Measurements from ENCODE around the gene NRIP1. TPM values are rescaled to one million over a fixed set of nuclear protein-coding genes. Genes with fewer than 3 reads are reported as not detected.

The NRIP1 gene
- total and polyA plus RNA-seq, 2 of the 13 experiments (the other 11 are each of a cell fraction or from before 2014, with no cell fraction given) = 21.0 to 69.0 TPM

DNA sequence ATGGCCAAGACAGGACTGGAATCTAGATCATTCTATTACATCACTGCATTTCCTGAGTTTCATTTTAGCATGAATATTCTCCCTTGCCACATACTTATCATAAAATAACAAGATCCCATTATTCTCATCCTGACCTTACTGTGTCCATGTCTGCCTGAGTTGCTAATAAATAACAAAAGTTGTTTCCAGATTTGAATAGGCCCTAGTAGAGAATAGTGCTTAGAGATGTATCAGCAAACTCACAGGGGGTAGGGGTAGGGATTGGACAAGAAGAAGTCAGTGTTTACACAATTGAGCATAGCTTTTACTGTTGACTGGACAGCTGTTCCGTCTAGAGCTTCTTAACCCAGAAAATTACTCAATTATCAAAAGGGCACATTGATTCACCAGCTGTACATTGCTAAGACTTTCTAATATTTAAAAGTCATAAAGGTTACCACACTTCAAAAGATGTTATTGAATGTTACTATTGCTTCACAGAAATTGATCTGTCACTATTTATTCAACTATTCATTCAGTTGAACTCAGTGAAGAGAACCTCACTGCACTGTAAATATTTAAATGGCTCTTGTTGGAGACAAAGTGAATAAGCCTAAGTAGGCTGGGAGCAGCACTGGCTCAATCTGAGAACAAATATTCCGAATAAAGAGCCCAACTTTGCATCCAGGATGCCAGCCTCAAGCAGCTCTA lies 121.9 kb downstream of the NRIP1 start (continued):
- no peak for TF ChIP-seq ZNF317 (CRISPR knock-in tag; IDR thresholded peaks at IDR 0.05)
- TF ChIP-seq, protein P1, sequence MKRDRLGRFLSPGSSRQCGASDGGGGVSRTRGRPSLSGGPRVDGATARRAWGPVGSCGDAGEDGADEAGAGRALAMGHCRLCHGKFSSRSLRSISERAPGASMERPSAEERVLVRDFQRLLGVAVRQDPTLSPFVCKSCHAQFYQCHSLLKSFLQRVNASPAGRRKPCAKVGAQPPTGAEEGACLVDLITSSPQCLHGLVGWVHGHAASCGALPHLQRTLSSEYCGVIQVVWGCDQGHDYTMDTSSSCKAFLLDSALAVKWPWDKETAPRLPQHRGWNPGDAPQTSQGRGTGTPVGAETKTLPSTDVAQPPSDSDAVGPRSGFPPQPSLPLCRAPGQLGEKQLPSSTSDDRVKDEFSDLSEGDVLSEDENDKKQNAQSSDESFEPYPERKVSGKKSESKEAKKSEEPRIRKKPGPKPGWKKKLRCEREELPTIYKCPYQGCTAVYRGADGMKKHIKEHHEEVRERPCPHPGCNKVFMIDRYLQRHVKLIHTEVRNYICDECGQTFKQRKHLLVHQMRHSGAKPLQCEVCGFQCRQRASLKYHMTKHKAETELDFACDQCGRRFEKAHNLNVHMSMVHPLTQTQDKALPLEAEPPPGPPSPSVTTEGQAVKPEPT (CRISPR knock-in tag; IDR thresholded peaks at IDR 0.05; ENCODE audit: low read depth) = no peak
- no peak for TF ChIP-seq ZFP36 (IDR thresholded peaks at IDR 0.05; ENCODE audit: borderline replicate concordance, low read depth, low read length, partially characterized antibody)
- no peak for TF ChIP-seq KLF13 (CRISPR knock-in tag; IDR thresholded peaks at IDR 0.05)
- peak; percentile 63; the same call in 1 of the 2 replicates for TF ChIP-seq NKX3-1 (CRISPR knock-in tag; IDR thresholded peaks at IDR 0.05)
- no peak for TF ChIP-seq SRY (CRISPR knock-in tag; IDR thresholded peaks at IDR 0.05)
- no peak for TF ChIP-seq SRSF1 (optimal IDR thresholded peaks at IDR 0.05; ENCODE audit: low read depth, low read length)
- TF ChIP-seq SCMH1 (CRISPR knock-in tag; IDR thresholded peaks at IDR 0.05; ENCODE audit: borderline replicate concordance) = no peak
- no peak for TF ChIP-seq ZMAT3 (CRISPR knock-in tag; conservative IDR thresholded peaks at IDR 0.05)
- no peak for TF ChIP-seq ZNF605 (CRISPR knock-in tag; IDR thresholded peaks at IDR 0.05)
- peak; percentile 98 for TF ChIP-seq GATAD2A (CRISPR knock-in tag; IDR thresholded peaks at IDR 0.05)
- no peak for TF ChIP-seq ZNF382 (CRISPR knock-in tag; IDR thresholded peaks at IDR 0.05; ENCODE audit: borderline replicate concordance)
- no peak for TF ChIP-seq ZNF432 (CRISPR knock-in tag; IDR thresholded peaks at IDR 0.05; ENCODE audit: borderline replicate concordance)
- peak; percentile 93 for TF ChIP-seq SKI (IDR thresholded peaks at IDR 0.05; ENCODE audit: partially characterized antibody)
- TF ChIP-seq, protein P2, sequence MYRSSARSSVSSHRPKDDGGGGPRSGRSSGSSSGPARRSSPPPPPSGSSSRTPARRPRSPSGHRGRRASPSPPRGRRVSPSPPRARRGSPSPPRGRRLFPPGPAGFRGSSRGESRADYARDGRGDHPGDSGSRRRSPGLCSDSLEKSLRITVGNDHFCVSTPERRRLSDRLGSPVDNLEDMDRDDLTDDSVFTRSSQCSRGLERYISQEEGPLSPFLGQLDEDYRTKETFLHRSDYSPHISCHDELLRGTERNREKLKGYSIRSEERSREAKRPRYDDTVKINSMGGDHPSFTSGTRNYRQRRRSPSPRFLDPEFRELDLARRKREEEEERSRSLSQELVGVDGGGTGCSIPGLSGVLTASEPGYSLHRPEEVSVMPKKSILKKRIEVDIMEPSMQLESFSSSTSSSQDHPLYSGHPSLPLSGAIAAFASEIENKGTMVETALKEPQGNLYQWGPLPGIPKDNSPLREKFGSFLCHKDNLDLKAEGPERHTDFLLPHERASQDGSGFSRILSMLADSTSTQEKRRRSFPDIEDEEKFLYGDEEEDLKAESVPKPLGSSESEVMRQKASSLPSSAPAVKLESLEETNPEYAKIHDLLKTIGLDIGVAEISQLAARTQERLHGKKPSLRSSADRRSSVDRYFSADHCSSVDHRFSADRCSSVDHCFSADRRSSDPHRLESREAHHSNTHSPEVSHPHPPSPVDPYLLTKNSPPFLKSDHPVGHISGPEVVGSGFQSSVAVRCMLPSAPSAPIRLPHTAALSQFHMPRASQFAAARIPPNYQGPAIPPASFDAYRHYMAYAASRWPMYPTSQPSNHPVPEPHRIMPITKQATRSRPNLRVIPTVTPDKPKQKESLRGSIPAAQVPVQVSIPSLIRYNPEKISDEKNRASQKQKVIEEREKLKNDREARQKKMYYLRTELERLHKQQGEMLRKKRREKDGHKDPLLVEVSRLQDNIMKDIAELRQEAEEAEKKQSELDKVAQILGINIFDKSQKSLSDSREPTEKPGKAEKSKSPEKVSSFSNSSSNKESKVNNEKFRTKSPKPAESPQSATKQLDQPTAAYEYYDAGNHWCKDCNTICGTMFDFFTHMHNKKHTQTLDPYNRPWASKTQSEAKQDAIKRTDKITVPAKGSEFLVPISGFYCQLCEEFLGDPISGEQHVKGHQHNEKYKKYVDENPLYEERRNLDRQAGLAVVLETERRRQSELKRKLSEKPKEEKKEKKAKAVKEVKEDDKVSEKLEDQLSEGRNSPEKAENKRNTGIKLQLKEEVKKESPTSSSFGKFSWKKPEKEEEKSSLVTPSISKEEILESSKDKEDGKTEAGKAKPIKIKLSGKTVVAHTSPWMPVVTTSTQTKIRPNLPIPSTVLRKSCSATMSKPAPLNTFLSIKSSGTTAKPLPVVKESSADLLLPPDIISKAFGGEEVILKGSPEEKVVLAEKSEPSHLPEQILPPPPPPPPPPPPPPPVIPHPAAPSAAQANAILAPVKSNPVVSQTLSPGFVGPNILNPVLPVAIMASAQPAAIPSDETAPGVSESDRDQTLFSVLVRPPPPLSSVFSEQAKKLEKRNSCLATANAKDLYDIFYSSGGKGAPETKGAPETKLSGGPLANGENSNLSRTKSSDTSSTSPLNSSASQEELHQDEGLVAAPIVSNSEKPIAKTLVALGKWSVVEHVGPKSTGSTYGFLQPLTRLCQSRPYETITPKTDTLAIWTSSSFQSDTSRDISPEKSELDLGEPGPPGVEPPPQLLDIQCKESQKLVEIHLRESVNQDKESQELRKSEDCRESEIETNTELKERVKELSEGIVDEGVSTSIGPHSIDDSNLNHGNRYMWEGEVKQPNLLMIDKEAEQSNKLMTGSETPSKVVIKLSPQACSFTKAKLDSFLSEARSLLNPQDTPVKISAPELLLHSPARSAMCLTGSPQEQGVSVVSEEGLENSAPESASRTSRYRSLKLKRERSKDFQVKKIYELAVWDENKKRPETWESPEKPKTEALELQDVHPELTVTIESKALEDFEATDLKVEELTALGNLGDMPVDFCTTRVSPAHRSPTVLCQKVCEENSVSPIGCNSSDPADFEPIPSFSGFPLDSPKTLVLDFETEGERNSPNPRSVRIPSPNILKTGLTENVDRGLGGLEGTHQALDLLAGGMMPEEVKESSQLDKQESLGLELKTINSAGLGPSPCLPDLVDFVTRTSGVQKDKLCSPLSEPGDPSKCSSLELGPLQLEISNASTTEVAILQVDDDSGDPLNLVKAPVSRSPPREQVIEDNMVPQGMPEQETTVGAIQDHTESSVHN (CRISPR knock-in tag; IDR thresholded peaks at IDR 0.05) = no peak
- peak; percentile 90 for TF ChIP-seq FOXK1 (CRISPR knock-in tag; IDR thresholded peaks at IDR 0.05; ENCODE audit: borderline replicate concordance, low read depth)
- TF ChIP-seq, protein P3, sequence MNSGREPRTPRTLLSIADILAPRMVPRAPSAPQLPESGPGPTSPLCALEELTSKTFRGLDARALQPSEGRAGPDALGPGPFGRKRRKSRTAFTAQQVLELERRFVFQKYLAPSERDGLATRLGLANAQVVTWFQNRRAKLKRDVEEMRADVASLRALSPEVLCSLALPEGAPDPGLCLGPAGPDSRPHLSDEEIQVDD (CRISPR knock-in tag; IDR thresholded peaks at IDR 0.05; ENCODE audit: borderline replicate concordance) = no peak
- TF ChIP-seq AHR (CRISPR knock-in tag; IDR thresholded peaks at IDR 0.05) = no peak
- TF ChIP-seq RAD21 (CRISPR knock-in tag; IDR thresholded peaks at IDR 0.05) = no peak

All from HepG2 (cell line).